Tibial nerve (tissue), 4 donors: ENCODE results near the gene CAPN8.

Source experiments
- CTCF ChIP-seq, 5 experiments: fragments of 200-600 bp in 3 of 5; fragments of 450-650 bp in 2 of 5; sonication (generic) in 3 of 5; IDR thresholded peaks; one replicate each; pipeline ENCODE4 v1.5.1; 2016 to 2019; ENCODE audit warnings: antibody characterized with exemption in 5 of 5, mild to moderate bottlenecking in 3 of 5, moderate library complexity in 2 of 5
- EP300 ChIP-seq, 2 donors: sonication (generic); formaldehyde crosslinking; IDR thresholded peaks; one replicate each; pipeline ENCODE4 v1.6.1; 2017; ENCODE audit warnings: antibody characterized with exemption in 2 of 2, mild to moderate bottlenecking in 1 of 2
- POLR2A ChIP-seq, 2 donors: fragments of 450-650 bp; IDR thresholded peaks; one replicate each; pipeline ENCODE4 v1.6.1; 2017; ENCODE audit warnings: antibody characterized with exemption in 2 of 2, mild to moderate bottlenecking in 2 of 2, moderate library complexity in 2 of 2

GRCh38 chr1:223712850-223713474 lies 47.5 kb upstream of the CAPN8 start:
- TF ChIP-seq CTCF (IDR thresholded peaks at IDR 0.05) (no peak), POLR2A (IDR thresholded peaks at IDR 0.05) (no peak), EP300 (IDR thresholded peaks at IDR 0.05) (no peak)
